Fibroblast of upper back skin (primary cell): ENCODE data around the gene MEGF8.
"Not testable (repeated sequence)": the region's sequence is repeated elsewhere in the genome, so short reads cannot be mapped to it uniquely, and the experiment has no call there.

ENCODE experiments used
- DNase-seq: peaks from one replicate; pipeline ENCODE4 v3.0.0-alpha.2; 2013

Gene MEGF8

DNA sequence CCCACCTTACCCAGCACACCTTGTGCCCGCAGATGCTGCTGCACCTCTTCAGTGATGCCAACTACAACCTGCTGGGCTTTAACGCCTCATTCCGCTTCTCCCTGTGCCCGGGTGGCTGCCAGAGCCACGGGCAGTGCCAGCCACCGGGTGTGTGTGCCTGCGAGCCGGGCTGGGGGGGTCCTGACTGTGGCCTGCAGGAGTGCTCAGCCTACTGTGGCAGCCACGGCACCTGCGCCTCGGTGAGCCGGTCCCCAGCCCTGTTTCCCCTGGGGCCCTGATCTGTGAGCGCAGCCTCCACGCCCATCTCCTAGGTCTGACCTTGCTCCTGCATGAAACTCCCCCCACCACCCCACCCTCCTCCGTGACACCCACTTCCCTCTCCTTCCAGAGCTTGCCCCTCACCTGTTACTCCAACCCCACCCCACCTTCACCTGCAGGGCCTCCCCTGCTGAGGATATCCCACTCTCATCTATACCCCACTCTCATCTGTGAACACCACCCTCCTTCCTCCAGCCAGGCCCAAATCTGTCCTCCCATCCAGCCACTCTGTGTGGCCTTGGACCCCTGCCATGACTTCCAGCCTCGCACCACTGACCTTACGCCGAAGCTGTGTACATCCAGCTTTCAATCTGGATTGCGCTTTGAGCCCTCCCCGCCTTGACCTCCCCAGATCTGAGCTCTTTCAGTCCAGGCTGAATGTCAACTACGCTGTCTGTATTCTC is 8.7 kb downstream of the MEGF8 start:
- DNase-seq: no peak

DNA sequence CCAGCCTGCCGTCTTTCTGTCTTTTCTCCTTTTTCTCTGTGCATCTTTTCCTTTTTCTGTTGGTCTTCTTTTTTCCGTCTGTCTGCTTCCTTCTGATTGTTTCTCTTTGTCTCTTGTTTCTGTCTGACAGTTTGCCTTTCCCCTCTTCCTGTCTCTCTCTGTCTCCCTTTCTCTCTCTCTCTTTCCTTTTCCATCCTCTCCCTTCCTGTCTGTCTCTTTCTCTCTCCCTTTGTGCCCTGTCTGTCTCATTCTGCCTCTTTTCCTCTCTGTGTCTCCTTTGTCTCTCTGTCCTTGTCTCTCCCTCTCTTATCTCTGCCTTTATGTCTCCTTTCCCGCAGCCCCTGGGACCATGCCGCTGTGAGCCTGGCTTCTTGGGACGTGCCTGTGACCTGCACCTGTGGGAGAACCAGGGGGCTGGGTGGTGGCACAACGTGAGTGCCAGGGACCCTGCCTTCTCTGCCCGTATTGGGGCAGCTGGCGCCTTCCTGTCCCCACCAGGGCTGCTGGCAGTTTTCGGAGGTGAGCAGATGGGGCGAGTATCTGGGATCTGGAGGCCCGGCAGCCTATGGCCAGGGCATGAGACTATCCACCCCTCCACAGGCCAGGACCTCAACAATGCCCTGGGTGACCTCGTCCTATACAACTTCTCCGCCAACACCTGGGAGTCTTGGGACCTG is 9.4 kb downstream of the MEGF8 start:
- no peak for DNase-seq

GRCh38 chr19:42335374-42335936 is 10.0 kb downstream of the MEGF8 start:
- no peak for DNase-seq

- no peak for DNase-seq
Observed at GRCh38 chr19:42335971-42336370, 10.5 kb downstream of the MEGF8 start.

- DNase-seq: not testable (repeated sequence)
Observed at GRCh38 chr19:42339126-42339860, 13.9 kb downstream of the MEGF8 start.

DNA sequence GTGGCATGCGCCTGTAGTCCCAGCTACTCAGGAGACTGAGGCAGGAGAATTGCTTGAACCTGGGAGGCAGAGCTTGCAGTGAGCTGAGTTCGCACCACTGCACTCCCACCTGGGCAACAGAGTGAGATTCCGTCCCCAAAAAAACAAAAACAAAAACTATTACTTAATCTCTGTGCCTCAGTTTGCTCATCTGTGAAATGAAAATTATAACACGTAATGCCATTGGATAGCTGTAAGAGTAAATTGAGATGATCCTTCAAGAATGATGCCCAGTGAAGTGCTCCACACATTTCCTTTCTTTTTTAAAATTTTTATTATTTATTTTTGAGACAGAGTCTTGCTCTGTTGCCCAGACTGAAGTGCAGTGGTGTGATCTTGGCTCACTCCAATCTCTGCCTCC is 14.5 kb downstream of the MEGF8 start:
- DNase-seq: not testable (repeated sequence)

DNA sequence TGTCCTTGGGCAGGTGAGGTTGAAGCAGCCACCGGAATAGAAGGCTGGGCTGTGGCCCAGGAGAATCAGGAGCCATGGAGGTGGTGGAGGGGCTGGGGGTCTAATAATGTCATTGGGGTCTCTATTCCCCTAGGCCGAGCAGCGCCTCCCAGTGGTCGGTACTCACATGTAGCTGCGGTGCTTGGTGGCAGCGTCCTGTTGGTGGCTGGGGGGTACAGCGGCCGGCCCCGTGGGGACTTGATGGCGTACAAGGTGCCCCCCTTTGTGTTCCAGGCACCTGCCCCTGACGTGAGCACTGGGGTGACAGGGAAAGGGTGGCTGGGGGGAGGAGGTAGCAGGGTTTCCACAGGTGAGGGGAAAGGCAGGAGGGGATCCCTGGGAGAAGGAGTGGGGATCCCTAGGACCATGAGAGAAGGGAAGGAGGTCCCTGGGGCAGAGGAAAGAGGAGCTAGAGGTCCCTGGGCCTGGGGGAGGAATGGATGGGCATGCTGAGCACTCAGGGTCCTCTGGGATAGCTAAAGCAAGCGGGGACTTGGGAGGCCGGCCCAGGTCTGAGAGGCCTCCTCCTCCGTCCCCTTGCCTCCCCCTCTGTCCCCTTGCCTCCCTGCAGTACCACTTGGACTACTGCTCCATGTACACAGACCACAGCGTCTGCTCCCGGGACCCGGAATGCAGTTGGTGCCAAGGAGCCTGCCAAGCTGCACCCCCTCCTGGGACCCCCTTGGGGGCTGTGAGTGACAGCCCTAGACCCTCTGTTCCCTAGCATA is 18.1 kb downstream of the MEGF8 start:
- DNase-seq: no peak

GRCh38 chr19:42344336-42344893 is 19.0 kb downstream of the MEGF8 start:
- no peak for DNase-seq

DNA sequence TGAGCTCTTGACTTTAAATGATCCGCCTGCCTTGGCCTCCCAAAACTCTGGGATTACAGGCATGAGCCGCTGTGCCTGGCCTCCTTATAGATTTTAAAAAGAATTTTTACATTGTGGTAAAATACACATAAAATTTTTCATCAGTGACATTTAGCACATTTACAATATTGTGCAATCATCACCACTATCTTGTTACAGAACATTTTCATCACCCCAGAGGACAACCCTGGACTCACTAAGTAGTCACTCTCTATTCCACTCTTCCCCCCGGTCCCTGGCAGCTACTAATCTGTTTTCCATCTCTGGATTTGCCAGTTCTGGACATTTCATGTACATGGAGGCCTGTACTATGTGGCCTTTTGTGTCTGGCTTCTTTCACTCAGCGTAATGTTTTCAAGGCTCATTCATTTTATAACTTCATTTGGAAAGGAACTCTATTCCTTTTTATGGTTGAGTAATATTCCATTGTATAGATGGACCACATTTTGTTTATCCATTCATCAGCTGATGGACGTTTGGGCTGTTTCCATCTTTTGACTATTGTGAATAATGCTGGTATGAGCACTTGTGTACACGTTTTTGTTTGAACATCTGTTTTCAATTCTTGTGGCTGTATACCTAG is 19.9 kb downstream of the MEGF8 start:
- DNase-seq: peak; percentile 46

- DNase-seq: no peak
Observed at GRCh38 chr19:42348211-42348610, 22.8 kb downstream of the MEGF8 start.

GRCh38 chr19:42349378-42350107 is 24.1 kb downstream of the MEGF8 start:
- DNase-seq: no peak

- DNase-seq: no peak
Observed at GRCh38 chr19:42350417-42350816, 25.0 kb downstream of the MEGF8 start.

GRCh38 chr19:42351079-42351735 is 25.8 kb downstream of the MEGF8 start:
- no peak for DNase-seq

DNA sequence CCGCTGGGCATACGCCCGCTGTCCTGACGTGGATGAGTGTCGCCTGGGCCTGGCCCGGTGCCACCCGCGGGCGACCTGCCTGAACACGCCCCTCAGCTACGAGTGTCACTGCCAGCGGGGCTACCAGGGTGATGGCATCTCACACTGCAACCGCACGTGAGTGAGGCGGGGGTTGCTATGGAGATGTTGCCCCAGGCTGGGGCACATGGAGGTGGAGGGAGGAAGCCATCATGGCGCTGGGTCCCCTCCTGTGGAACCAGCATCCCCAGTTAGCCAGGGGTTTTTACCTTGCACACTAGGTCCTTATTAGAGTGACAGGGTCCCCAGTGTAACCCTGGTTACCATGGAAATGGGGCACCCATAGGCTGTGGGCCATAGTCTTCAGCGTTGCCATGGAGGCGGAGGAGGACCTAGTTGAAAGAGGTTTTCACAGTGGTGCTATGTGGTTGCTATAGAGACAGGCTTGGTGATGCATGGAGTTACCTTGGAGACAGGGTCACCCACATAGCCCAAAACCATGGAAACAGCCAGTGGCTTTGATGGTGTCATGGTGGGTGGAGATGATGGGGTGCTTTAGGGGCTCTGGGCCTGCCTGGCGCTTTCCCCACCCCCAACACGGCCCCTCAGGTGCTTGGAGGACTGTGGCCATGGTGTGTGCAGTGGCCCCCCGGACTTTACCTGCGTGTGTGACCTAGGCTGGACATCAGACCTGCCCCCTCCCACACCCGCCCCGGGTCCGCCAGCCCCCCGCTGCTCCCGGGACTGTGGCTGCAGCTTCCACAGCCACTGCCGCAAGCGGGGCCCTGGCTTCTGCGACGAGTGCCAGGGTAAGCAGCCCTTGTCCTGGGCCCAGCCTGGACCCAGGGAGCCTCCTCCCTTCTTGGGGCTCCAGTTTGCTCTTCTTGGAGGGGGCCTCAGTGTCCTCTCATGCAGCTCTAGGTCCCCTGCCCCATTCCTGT is 27.1 kb downstream of the MEGF8 start:
- no peak for DNase-seq

- no peak for DNase-seq
Observed at GRCh38 chr19:42353341-42354015, 28.0 kb downstream of the MEGF8 start.

DNA sequence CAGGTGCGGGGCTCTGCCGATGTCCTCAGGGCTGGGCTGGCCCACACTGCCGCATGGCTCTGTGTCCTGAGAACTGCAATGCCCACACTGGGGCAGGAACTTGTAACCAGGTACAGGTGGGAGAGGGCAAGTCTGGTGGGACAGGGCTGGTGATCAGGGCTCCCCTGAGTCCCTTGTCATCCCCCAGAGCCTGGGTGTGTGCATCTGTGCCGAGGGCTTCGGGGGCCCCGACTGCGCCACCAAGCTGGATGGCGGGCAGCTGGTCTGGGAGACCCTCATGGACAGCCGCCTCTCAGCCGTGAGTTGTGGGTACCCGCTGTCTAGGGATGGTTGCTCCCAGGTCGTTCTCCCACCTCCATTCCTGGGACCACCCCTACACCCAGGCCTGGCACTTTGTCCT is 30.5 kb downstream of the MEGF8 start:
- no peak for DNase-seq

DNA sequence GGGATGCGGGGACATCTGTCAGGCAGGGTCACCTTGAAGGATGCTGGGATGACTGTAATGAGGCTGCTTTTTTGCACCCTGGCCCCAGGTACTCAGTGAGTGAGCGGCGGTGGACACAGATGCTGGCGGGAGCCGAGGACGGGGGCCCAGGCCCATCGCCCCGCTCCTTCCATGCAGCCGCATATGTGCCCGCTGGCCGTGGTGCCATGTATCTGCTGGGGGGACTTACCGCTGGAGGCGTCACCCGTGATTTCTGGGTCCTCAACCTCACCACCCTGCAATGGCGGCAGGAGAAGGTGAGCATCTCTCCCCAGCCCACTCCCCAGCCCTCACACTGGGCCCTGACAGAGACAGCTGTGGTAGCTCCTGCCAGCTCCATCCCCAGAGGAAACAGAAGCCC is 31.3 kb downstream of the MEGF8 start:
- no peak for DNase-seq

- no peak for DNase-seq
Observed at GRCh38 chr19:42357290-42357689, 31.9 kb downstream of the MEGF8 start.
